IMR-90 (cell line): ENCODE data around the gene RIMBP2. TPM values are rescaled to one million over a fixed set of nuclear protein-coding genes. Genes with fewer than 3 reads are reported as not detected.

ENCODE experiments used
- ATAC-seq: fragments of 200-7000 bp; cut with Tn5 transposase; 2 replicates; pipeline ENCODE4 v1.9.1; 2020; ENCODE audit warnings: low read depth, mild to moderate bottlenecking, moderate library complexity
- BruUV-seq: library from RNA; stranded (reverse); fragments of 400-500 nt; replicated peaks from 2 replicates; lab custom pipeline; 2021; lab: Mats Ljungman, UMichigan
- CTCF ChIA-PET: fragments of 300-600 bp; formaldehyde crosslinking; extraction: SDS; loops from one replicate; lab custom pipeline; 2021; ENCODE audit warnings: antibody characterized with exemption; lab: Yijun Ruan, JAX
- POLR2A ChIA-PET: fragments of 300-600 bp; sonication (Branson Sonifier 250); formaldehyde crosslinking; loops from one replicate; lab custom pipeline; 2022; ENCODE audit warnings: antibody characterized with exemption; ENCODE audit not compliant: unreplicated experiment; lab: Charles Lee
- DNase-seq: peaks from one replicate; pipeline ENCODE4 v3.0.0; 2013
- H2AFZ ChIP-seq: replicated peaks from 2 replicates; pipeline ENCODE3; 2013; ENCODE audit warnings: low read length, mild to moderate bottlenecking; ENCODE audit not compliant: poor library complexity
- H2AK5ac ChIP-seq: 2 replicates; pipeline ENCODE4 v1.6.1; 2013; ENCODE audit warnings: low read depth, low read length, inconsistent platforms
- H2AK9ac ChIP-seq: replicated peaks from 2 replicates; pipeline ENCODE3; 2013; ENCODE audit warnings: mild to moderate bottlenecking, low read depth, low read length, moderate library complexity; ENCODE audit not compliant: poor library complexity
- H2BK120ac ChIP-seq: 2 replicates; pipeline ENCODE4 v1.6.1; 2013; ENCODE audit warnings: low read depth, low read length, inconsistent platforms
- H2BK15ac ChIP-seq: 3 replicates; pipeline ENCODE4 v1.6.1; 2013; ENCODE audit warnings: low read depth, low read length, inconsistent platforms
- H2BK20ac ChIP-seq: 2 replicates; pipeline ENCODE4 v1.6.1; 2013; ENCODE audit warnings: low read depth, mild to moderate bottlenecking, inconsistent platforms, low read length, moderate library complexity
- H2BK5ac ChIP-seq: 2 replicates; pipeline ENCODE4 v1.6.1; 2013; ENCODE audit warnings: mild to moderate bottlenecking, low read depth, low read length, inconsistent platforms; ENCODE audit not compliant: poor library complexity, severe bottlenecking
- H3K14ac ChIP-seq: replicated peaks from 2 replicates; pipeline ENCODE4 v1.6.1; 2013; ENCODE audit warnings: low read depth, low read length, inconsistent platforms
- H3K18ac ChIP-seq: 2 replicates; pipeline ENCODE4 v1.6.1; 2013; ENCODE audit warnings: low read depth, low read length, control low read depth
- H3K23ac ChIP-seq: 2 replicates; pipeline ENCODE4 v1.6.1; 2013; ENCODE audit warnings: low read depth, low read length, inconsistent platforms
- H3K27ac ChIP-seq: 2 replicates; pipeline ENCODE4 v1.5.1; 2013; ENCODE audit warnings: mild to moderate bottlenecking, control low read depth, low read length; ENCODE audit not compliant: insufficient read depth
- H3K27me3 ChIP-seq: 2 replicates; pipeline ENCODE4 v1.6.1; 2013; ENCODE audit warnings: low read length; ENCODE audit not compliant: control insufficient read depth, insufficient read depth
- H3K36me3 ChIP-seq: 2 replicates; pipeline ENCODE4 v1.6.1; 2013; ENCODE audit warnings: low read length, mixed read lengths; ENCODE audit not compliant: control insufficient read depth, insufficient read depth
- H3K4ac ChIP-seq: 2 replicates; pipeline ENCODE4 v1.6.1; 2013; ENCODE audit warnings: low read depth, low read length, inconsistent platforms
- H3K4me1 ChIP-seq: 2 replicates; pipeline ENCODE4 v1.6.1; 2013; ENCODE audit warnings: low read length, mixed read lengths; ENCODE audit not compliant: control insufficient read depth, insufficient read depth
- H3K4me2 ChIP-seq: 2 replicates; pipeline ENCODE4 v1.6.1; 2013; ENCODE audit warnings: low read depth, mild to moderate bottlenecking, control low read depth, low read length, moderate library complexity
- H3K4me3 ChIP-seq: 2 replicates; pipeline ENCODE4 v1.5.1; 2013; ENCODE audit warnings: low read depth, mild to moderate bottlenecking, control low read depth, low read length, moderate library complexity; ENCODE audit not compliant: insufficient read depth
- H3K56ac ChIP-seq: 2 replicates; pipeline ENCODE4 v1.6.1; 2013; ENCODE audit warnings: low read length, inconsistent platforms; ENCODE audit not compliant: insufficient read depth; ENCODE audit errors: extremely low read depth
- H3K79me1 ChIP-seq, 2 experiments: 2 replicates each; pipeline ENCODE4 v1.6.1; 2013; ENCODE audit warnings: low read length in 2 of 2, inconsistent platforms in 1 of 2, low read depth in 1 of 2
- H3K9ac ChIP-seq: 2 replicates; pipeline ENCODE4 v1.6.1; 2013; ENCODE audit warnings: low read depth, low read length, control low read depth
- H3K9me1 ChIP-seq: 2 replicates; pipeline ENCODE4 v1.6.1; 2013; ENCODE audit warnings: low read length, inconsistent platforms; ENCODE audit not compliant: insufficient read depth
- H3K9me3 ChIP-seq: 2 replicates; pipeline ENCODE4 v1.6.1; 2013; ENCODE audit warnings: low read length; ENCODE audit not compliant: control insufficient read depth, insufficient read depth
- H4K20me1 ChIP-seq: 2 replicates; pipeline ENCODE4 v1.6.1; 2013; ENCODE audit warnings: low read length, inconsistent platforms; ENCODE audit not compliant: insufficient read depth
- H4K5ac ChIP-seq: 2 replicates; pipeline ENCODE4 v1.6.1; 2013; ENCODE audit warnings: mild to moderate bottlenecking, low read depth, low read length, control low read depth
- H4K8ac ChIP-seq, 2 experiments: 2 replicates each; pipeline ENCODE4 v1.6.1; 2013; ENCODE audit warnings: low read depth in 2 of 2, low read length in 2 of 2, control low read depth in 1 of 2, inconsistent platforms in 1 of 2
- H4K91ac ChIP-seq: 2 replicates; pipeline ENCODE4 v1.6.1; 2013; ENCODE audit warnings: low read depth, low read length, inconsistent platforms; ENCODE audit not compliant: insufficient read depth
- BHLHE40 ChIP-seq: fragments of 150-350 bp; IDR thresholded peaks from 2 replicates; pipeline ENCODE4 v1.6.1; 2016; ENCODE audit warnings: mild to moderate bottlenecking, low read depth, low read length
- CEBPB ChIP-seq: IDR thresholded peaks from 2 replicates; pipeline ENCODE4 v1.6.1; 2012; ENCODE audit warnings: low read depth, low read length, improper control_type of control experiment
- ELK1 ChIP-seq: fragments of 150-350 bp; IDR thresholded peaks from 2 replicates; pipeline ENCODE4 v1.6.1; 2016; ENCODE audit warnings: low read depth, mild to moderate bottlenecking, low read length, moderate library complexity, borderline replicate concordance
- MAFK ChIP-seq: IDR thresholded peaks from 2 replicates; pipeline ENCODE4 v1.6.1; 2012; ENCODE audit warnings: low read depth, low read length, improper control_type of control experiment
- MAZ ChIP-seq: IDR thresholded peaks from 2 replicates; pipeline ENCODE4 v1.6.1; 2012; ENCODE audit warnings: low read depth, mild to moderate bottlenecking, low read length, improper control_type of control experiment, moderate library complexity, borderline replicate concordance
- RCOR1 ChIP-seq: IDR thresholded peaks from 2 replicates; pipeline ENCODE4 v1.6.1; 2012; ENCODE audit warnings: mild to moderate bottlenecking, low read length, improper control_type of control experiment; ENCODE audit not compliant: insufficient replicate concordance
- RFX5 ChIP-seq: IDR thresholded peaks from 2 replicates; pipeline ENCODE4 v1.8.0; 2012; ENCODE audit warnings: low read depth, mild to moderate bottlenecking, low read length, moderate library complexity
- WGBS, 2 experiments: methylation state at CpG; one replicate each; pipeline versions ENCODE4 v1.1.5 to v1.1.7; 2013; ENCODE audit warnings: missing lambda C conversion rate in 2 of 2; ENCODE audit not compliant: insufficient read length in 1 of 2; ENCODE audit errors: extremely low coverage in 2 of 2; 5-methylcytosine and 5-hydroxymethylcytosine counted together
- dilution Hi-C: fragments of 300-500 bp; cut with HindIII; formaldehyde crosslinking; loops from one replicate; pipeline ENCODE4 v1.14.3; 2018; ENCODE audit warnings: low sequenced_read_pairs; ENCODE audit not compliant: unreplicated experiment
- in situ Hi-C: fragments of 300-500 bp; cut with MboI; formaldehyde crosslinking; loops from 3 replicates; pipeline ENCODE4 v1.14.3; 2019; ENCODE audit warnings: low sequenced_read_pairs, inconsistent platforms, mixed read lengths
- intact Hi-C: fragments of 100-400 bp; cut with micrococcal nuclease; formaldehyde crosslinking; loops from 2 replicates; pipeline ENCODE4 v1.10.0; 2022
- polyA plus RNA-seq, 3 experiments: library from polyadenylated mRNA; depleted of rRNA; stranded (reverse); fragments of >200 nt; gene quantifications; 2 replicates each; pipeline ENCODE4 v1.2.3, GENCODE V29; 2012; ENCODE audit warnings: low replicate concordance in 1 of 3
- total RNA-seq: library from RNA; depleted of rRNA; stranded (reverse); fragments of >200 nt; gene quantifications from 2 replicates; pipeline ENCODE4 v1.2.3, GENCODE V29; 2012

Gene RIMBP2
- total and polyA plus RNA-seq, 2 of the 4 experiments (the other 2 are of a cell fraction) = not detected

- CTCF ChIA-PET = no interaction called here
- Histone ChIP-seq H3K27me3 (no peaks in the 10 kb centered on the region), H2AK5ac (no peak overlapping the region), H2BK5ac (no peak overlapping the region), H2AK9ac (no peak overlapping the region), H3K23ac (no peak overlapping the region), H4K8ac (no peak overlapping the region), H2BK15ac (no peak overlapping the region), H3K56ac (no peak overlapping the region), H4K20me1 (no peaks in the 10 kb centered on the region), H2AFZ (no peak overlapping the region), H4K91ac (no peak overlapping the region), H3K4me3 (no peak overlapping the region), H3K18ac (no peak overlapping the region), H4K5ac (no peak overlapping the region), H3K79me1 (no peaks in the 10 kb centered on the region), H3K4me1 (no peaks in the 10 kb centered on the region), H2BK20ac (no peak overlapping the region), H3K14ac (no peak overlapping the region), H3K9me3 (peaks cover 45% of the 10 kb centered on the region), H3K9ac (no peak overlapping the region), H3K4ac (no peak overlapping the region), H3K36me3 (no peaks in the 10 kb centered on the region), H3K27ac (no peak overlapping the region), H3K4me2 (no peak overlapping the region), H3K9me1 (no peaks in the 10 kb centered on the region), H2BK120ac (no peak overlapping the region)
- ATAC-seq = no peak
- no peak for DNase-seq
- intact Hi-C loops (no loop called here), dilution Hi-C loops (no loop called here), in situ Hi-C loops (no loop called here)
- TF ChIP-seq BHLHE40 = no peak
- TF ChIP-seq RCOR1 = no peak
- TF ChIP-seq MAFK = no peak
- TF ChIP-seq CEBPB = no peak
- no peak for TF ChIP-seq MAZ
- no peak for TF ChIP-seq ELK1
- TF ChIP-seq RFX5 = no peak
- no TSS peak for BruUV-seq
- POLR2A ChIA-PET = no interaction called here
- 49% methylated on average over 14 of the region's 26 CpGs; no CpG with 5 or more reads in 1 of the 2 experiments for WGBS, 2 experiments
Measured at GRCh38 chr12:130658145-130658911, 57.8 kb downstream of the RIMBP2 start.
